Omental fat pad (tissue), 4 donors: ENCODE results near the gene SIGLEC1. TPM values are rescaled to one million over a fixed set of nuclear protein-coding genes. Genes with fewer than 3 reads are reported as not detected.

Experiments
- ATAC-seq: fragments of 150-250 bp; one replicate; pipeline ENCODE4 v1.9.1; 2016; ENCODE audit warnings: mild to moderate bottlenecking, moderate library complexity; ENCODE audit not compliant: low FRiP score
- DNase-seq: peaks from one replicate; pipeline ENCODE4 v3.0.0-alpha.2; 2019; ENCODE audit warnings: low spot score
- total RNA-seq, 4 donors: library from RNA; depleted of rRNA; stranded (reverse); fragments of >200 nt; gene quantifications; one replicate each; pipeline ENCODE4 v1.1.0, GENCODE V29; 2016
- TF ChIP-seq, protein P1 (sequence below), 3 donors: fragments of 450-650 bp; IDR thresholded peaks; one replicate each; pipeline ENCODE4 v1.5.1; 2016 to 2017; ENCODE audit warnings: antibody characterized with exemption in 3 of 3, mild to moderate bottlenecking in 3 of 3, moderate library complexity in 2 of 3

SIGLEC1 gene
- total RNA-seq, 4 donors from 2014 or later: 14.2 to 57.5 (median 27.5) TPM

DNA sequence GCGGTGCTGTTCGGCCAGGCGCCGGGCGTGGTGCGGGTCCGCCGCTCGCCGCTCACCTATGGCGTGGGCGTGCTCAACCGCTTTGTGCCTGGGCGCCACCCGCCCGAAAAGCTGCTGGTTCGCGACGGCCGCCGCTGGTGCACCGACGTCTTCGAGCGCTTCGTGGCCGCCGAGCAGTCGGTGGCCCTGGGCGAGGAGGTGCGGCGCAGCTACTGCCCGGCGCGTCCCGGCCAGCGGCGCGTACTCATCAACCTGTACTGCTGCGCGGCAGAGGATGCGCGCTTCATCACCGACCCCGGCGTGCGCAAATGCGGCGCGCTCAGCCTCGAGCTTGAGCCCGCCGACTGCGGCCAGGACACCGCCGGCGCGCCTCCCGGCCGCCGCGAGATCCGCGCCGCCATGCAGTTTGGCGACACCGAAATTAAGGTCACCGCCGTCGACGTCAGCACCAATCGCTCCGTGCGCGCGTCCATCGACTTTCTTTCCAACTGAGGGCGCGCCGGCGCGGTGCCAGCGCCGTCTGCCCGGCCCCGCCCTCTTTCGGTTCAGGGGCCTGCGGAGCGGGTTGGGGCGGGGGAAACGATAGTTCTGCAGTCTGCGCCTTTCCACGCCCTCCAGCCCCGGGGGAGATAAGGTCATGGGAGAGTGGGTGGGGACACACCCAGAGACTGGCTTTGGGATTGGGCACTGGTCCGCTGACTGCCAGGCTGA, 39.4 kb upstream of the SIGLEC1 start:
- peak; percentile 25 for ATAC-seq
- DNase-seq: no peak
- TF ChIP-seq, protein P1, sequence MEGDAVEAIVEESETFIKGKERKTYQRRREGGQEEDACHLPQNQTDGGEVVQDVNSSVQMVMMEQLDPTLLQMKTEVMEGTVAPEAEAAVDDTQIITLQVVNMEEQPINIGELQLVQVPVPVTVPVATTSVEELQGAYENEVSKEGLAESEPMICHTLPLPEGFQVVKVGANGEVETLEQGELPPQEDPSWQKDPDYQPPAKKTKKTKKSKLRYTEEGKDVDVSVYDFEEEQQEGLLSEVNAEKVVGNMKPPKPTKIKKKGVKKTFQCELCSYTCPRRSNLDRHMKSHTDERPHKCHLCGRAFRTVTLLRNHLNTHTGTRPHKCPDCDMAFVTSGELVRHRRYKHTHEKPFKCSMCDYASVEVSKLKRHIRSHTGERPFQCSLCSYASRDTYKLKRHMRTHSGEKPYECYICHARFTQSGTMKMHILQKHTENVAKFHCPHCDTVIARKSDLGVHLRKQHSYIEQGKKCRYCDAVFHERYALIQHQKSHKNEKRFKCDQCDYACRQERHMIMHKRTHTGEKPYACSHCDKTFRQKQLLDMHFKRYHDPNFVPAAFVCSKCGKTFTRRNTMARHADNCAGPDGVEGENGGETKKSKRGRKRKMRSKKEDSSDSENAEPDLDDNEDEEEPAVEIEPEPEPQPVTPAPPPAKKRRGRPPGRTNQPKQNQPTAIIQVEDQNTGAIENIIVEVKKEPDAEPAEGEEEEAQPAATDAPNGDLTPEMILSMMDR (IDR thresholded peaks at IDR 0.05): no peak

DNA sequence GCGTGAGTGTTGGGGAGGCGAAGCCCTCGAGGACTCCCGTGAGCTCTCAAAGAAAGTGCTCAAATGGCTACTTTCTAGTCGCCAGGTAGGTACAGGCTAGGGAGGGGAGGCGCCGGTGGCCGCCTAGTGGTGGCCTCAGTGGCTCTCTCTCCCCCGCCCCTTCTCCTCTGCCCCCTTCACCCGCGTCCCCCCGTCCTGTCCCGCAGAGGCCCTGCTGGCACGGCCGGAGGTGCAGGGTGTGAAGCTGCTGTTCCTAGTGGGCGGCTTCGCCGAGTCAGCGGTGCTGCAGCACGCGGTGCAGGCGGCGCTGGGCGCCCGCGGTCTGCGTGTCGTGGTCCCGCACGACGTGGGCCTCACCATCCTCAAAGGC, 38.9 kb upstream of the SIGLEC1 start:
- DNase-seq (no peak), ATAC-seq (no peak)
- TF ChIP-seq, protein P1 (IDR thresholded peaks at IDR 0.05): no peak

DNA sequence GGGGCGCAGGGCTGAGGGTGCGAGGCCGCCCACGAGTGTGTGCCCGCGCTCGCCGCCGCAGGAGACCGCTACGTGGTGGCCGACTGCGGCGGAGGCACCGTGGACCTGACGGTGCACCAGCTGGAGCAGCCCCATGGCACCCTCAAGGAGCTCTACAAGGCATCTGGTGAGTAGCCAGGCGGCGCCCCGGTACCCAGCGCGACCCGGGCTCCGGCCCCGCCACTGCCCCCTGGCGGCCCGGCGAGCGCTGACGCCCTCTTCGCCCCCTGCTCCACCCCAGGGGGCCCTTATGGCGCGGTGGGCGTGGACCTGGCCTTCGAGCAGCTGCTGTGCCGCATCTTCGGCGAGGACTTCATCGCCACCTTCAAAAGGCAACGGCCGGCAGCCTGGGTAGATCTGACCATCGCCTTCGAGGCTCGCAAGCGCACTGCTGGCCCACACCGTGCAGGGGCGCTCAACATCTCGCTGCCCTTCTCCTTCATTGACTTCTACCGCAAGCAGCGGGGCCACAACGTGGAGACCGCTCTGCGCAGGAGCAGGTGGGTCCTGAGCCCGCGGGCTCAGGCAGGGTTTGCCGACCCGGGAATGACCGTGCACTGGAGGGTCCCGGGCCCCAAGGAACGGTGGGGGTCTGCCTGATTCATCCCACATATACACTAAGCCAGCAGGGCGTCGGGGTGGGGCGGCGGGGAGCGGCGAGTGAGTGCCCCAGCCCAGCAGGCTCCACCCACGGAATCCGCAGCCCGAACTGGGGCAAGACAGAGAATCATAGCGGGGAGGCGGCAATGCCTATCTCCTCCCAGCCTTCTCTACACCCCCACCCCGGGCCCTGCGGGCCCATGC, 37.5 kb upstream of the SIGLEC1 start:
- ATAC-seq (peak; percentile 35), DNase-seq (no peak)
- TF ChIP-seq, protein P1 (IDR thresholded peaks at IDR 0.05): peak in 1 of 3 donors; percentile 15

DNA sequence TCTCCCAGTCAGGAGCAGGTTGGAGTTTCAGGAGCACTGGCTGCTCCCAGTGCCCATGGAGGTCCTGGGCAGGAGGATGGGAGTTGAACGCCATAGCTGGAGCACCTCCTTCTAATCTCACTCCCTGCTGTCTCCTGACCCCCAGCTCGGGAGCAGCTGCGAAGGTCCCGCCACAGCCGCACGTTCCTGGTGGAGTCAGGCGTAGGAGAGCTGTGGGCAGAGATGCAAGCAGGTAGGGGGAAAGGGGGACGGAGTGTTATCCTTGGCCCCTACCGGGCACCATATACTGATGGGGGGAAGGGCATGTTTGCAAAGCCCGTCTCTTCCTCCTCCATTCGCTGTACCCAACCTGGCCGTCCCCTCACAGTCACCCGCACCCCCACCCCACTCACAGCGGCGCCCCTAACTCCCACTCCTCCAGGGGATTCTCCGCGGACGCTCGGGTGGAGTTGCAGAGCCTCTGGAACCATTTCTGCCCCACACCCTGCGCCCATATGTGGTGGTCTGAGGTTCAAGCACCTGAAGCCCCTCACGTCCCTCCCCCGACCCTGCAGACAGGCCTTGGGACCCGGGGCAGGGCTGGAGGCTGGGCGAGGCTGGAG, 36.8 kb upstream of the SIGLEC1 start:
- TF ChIP-seq, protein P1 (IDR thresholded peaks at IDR 0.05): no peak
- DNase-seq (no peak), ATAC-seq (no peak)

DNA sequence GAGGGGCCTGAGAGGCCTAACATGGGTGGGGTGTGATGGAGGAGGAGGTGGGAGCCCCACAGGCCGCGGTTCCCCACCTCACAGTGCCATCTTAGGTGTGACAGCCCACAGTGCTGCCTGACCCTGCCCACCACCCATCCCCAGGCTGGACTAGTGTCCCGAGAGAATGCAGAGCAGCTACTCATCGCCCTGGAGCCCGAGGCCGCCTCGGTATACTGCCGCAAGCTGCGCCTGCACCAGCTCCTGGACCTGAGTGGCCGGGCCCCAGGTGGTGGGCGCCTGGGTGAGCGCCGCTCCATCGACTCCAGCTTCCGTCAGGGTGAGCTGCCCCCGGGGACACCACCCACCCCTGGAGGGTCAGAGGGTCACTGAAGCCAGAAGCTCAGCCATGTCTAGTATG, 35.7 kb upstream of the SIGLEC1 start:
- no peak for DNase-seq
- TF ChIP-seq, protein P1 (IDR thresholded peaks at IDR 0.05): no peak
- no peak for ATAC-seq

DNA sequence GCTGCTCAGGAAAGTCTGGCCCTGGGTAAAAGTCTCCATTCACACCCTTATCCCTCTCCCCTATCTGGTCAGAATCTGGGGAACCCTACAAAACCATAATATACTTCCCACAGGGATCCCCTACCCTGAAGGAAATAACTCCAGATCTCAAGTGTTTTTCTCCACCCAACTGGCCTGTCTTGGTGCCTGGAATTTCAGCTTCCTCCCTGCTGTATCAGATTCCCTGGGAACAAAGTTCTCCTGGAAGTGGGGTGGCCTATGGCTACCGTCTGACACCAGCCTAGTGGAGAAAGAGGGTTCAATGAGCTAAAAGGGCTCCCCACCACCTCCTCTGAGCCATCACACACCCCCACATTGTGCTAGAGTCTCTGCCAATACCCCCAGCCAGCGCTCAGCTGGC, 35.1 kb upstream of the SIGLEC1 start:
- DNase-seq (no peak), ATAC-seq (no peak)
- TF ChIP-seq, protein P1 (IDR thresholded peaks at IDR 0.05): no peak
